Dedifferentiated amniotic fluid mesenchymal stem cell (primary cell): ENCODE measurements around the gene GLMP.

Experiments used
- DNase-seq: peaks from one replicate; pipeline ENCODE4 v3.0.0-alpha.2; 2016; ENCODE audit errors: extremely low spot score

Gene GLMP

GRCh38 chr1:156285437-156285836, 10.0 kb downstream of the GLMP start:
- no peak for DNase-seq

DNA sequence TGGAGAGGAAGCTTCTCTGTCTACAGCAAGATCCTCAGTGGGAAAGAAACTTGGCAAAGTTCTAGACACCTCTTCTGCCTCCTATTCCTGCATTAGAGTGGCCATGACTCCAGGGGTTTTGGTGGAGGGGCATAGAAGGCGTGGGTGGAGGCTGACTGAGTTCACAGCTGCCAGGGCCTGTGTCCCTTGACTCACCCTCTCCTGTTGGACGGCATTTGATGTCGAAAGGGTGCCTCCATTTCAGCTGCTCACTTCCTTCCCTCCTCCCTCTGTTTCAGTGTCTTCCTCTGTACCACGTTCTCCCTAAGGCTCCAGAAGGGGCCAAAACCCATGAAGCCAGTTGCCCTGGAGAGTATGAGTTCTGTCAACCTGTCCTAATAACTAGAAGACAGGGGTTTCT, 10.7 kb downstream of the GLMP start:
- DNase-seq: no peak

DNA sequence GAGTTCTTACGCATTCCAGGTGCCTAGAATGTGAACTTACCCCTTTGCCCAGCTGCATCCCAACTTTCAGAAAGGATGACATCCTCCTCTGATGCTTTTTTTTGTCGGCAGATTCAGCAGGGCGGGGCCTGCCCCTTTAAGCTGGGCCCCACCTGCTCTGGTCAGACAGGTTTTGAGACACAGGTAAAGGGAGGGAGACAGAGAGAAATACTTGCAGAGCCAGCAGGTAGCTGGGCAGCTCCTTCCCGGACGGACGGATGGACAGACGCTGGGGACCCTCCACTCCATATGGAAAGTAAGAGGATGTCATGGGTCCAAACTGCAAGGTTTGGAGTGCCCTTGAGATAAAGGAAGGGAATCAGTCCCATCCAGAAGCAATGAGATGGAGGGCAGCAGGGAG, 11.4 kb downstream of the GLMP start, which contains the start of gene TMEM79:
Gene TMEM79, plus strand, starts transcription at position 214 of the 400 bp plus-strand sequence. CDS start 902 bp downstream, outside the sequence.
- no peak for DNase-seq

DNA sequence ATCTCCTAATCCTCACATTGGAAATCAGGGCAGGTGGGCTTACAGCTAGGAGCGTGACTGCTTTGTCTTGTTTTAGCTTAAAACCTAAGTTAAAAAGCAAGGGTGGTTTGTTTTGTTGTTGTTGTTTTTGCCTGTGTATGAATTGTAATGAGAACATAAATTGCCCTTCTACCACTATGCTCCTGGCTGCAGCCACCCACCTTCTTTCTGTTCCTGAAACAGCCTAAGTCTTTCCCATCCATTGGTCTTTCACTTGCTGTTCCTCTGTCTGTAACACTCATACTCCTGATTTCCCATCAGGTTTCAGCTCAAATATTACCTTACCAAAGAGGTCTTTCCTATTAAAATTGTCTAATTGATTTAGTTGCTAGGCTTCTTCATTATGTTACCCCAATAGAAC, 12.0 kb downstream of the GLMP start:
- DNase-seq: no peak

DNA sequence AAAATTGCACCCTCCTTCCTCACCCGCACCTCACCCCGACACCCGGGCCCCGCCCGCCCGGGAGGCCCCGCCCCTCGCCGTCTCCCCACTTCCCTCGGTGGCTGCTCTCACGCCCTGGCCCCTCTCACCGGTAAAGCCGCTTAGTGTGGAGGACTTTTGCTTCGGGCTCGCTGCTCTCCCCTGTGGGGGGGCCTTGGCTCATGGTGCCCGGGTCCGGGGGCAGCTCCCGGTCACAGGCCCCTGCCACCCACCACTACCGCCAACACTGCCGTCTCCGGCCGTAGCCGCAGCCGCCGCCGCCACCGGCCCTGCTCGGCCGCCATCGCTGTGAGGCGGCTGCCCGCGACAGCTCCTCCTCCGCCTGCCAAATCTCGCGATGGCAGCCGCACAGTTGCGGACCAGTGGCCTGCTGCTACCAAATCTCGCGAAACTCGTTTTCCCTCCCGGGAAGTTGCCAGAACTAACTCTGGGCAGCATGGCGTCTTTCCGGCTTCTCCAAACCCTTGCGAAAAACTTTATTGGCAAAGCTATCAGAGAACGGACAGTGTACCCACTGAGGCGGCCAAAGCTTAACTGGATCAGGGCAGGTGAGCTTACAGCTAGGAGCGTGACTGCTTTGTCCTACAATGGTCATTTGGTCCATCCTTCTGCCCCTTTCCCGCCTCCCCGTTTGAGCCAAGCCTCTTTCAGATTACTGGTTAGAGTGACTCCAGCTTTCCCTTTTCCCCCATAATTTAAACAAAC, 12.8 kb downstream of the GLMP start, which contains the start of gene SMG5:
Gene SMG5, minus strand, starts transcription at position 347 of the 744 bp plus-strand sequence. Its CDS starts 145 bp downstream, at position 202.
- peak; percentile 99 for DNase-seq

- no peak for DNase-seq
Measured at GRCh38 chr1:156281693-156282478, 13.6 kb downstream of the GLMP start.

DNA sequence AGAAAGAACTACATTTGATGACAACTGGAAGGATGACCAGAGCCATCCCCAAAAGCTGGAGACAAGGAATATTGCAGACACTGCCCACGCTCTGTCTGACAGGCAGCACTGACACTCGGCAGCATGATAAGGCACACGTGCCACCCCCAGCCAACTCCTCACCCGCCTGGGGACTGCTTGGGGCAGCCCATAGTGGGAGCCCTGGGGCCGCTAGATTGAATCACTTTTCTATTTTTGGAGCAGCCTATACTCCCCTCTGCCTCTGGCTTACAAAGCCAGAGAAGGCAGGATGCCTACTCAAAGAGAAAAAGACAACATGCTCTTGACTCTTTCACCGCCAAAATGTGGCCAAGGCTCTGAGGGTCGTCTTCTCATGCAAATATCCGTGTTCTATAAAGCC, 14.2 kb downstream of the GLMP start:
- DNase-seq: peak; percentile 44

GRCh38 chr1:156279837-156280236, 15.6 kb downstream of the GLMP start:
- no peak for DNase-seq

- DNase-seq: no peak
Measured at GRCh38 chr1:156276966-156277381, 18.5 kb downstream of the GLMP start.

DNA sequence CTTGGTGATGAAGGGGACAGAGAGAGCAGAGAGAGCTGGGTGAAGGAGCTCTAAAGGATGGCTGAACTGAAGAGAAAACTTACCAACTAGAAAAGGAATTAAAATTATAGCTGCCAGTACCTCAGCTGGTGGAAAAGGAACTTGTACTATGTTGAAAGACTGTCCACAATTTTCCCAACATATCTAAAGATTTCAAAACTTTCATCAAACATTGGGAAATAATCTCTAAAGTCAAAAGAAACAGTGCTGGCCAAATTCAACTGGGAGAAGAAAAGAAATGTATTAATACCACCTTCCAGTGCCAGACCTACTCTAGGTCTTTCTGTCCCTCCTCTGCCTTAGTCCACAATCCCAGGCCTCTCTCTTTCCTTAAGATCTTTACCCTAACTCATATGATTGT, 18.9 kb downstream of the GLMP start:
- DNase-seq: no peak

GRCh38 chr1:156270314-156270713, 25.2 kb downstream of the GLMP start:
- DNase-seq: no peak

- DNase-seq: no peak
Measured at GRCh38 chr1:156268336-156268735, 27.1 kb downstream of the GLMP start.

GRCh38 chr1:156266051-156266450, 29.4 kb downstream of the GLMP start:
- no peak for DNase-seq

- DNase-seq: no peak
Measured at GRCh38 chr1:156263288-156263655, 32.2 kb downstream of the GLMP start.

DNA sequence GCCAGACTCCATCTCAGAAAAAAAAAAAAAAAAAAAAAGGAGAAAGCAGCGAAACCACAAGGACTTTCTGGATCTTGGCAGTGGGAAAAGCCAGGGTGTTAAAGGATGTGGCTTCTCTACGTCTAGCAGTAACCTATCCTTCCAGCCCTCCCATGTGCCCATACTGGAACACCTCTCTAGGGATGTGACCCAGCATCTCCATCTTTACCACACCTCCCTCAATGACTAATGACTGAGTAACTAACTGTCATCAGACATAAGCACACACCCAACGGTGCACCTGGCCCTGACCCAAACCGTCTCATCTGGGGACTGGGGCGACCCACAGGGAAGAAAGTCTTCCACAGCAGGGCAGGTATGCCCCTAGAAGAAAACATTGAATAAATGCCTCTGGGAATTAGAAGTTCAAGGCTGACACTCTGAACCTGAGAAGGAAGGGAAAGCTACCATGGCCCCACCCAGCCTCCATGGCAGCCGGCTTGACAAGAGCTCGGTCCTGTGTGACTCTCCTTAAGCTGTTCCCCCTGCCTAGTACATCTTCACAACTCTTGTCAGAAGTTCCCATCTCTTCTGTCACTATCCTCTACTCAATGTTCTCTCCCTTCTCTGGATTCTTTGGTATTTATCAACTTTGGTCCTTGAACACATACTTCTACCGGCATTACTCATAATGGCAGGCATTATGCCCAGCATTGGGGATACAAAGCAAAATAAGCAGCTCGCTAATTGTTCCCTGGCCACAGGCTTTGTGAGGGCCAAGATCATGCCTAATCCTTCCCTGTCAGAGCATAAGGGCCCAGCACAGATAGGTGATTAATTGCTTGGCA, 32.8 kb downstream of the GLMP start:
- peak; percentile 42 for DNase-seq

GRCh38 chr1:156260896-156261295, 34.6 kb downstream of the GLMP start:
- no peak for DNase-seq

DNA sequence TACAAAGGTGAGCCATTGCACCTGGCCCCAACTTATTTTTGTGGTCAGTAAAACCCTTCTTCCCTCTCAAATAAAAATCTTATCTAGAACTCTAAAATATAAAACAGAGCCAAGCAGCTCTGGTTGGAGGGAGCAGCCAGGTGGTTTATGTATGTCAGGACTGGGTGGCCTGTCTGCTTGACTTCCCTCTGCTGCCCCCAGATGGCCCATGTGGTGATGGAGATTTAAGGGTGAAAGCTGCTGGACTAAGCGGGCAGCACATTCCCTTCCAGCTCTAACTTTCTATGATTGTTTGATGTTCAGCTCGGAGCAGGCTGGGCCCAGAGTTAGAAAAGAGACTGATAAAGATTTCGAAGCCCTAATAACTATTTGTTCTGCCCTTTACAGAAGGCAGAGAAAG, 35.7 kb downstream of the GLMP start:
- DNase-seq: no peak

GRCh38 chr1:156258859-156259258, 36.6 kb downstream of the GLMP start:
- no peak for DNase-seq

GRCh38 chr1:156257711-156258110, 37.8 kb downstream of the GLMP start:
- no peak for DNase-seq

GRCh38 chr1:156253634-156254033, 41.8 kb downstream of the GLMP start:
- DNase-seq: no peak

DNA sequence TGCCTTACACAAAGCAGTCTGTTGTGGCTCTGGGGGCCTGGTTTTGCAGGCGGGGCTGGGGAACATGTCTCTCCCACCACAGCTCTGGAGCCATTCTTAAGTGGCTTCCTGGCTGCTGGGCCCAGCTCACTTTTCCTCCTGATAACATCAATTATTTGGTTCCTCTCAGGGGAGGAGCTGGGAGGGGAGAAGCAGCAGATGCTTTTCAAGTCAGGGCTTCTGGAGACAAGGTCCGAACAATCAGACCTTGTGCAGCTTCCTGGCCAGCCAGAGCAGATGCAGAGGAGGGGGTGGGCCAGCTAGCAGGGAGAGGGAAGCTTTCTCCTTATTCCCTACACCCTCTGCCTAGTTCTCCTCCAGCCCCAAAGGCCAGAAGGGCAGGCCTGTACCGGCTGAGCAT, 44.0 kb downstream of the GLMP start:
- no peak for DNase-seq

GRCh38 chr1:156249593-156249992, 45.9 kb downstream of the GLMP start:
- no peak for DNase-seq
